GM18517 (cell line): ENCODE measurements around the gene SLC12A4.
"Not testable (repeated sequence)": the region's sequence is repeated elsewhere in the genome, so short reads cannot be mapped to it uniquely, and the experiment has no call there.

Source experiments
- ATAC-seq: cut with Tn5 transposase; IDR thresholded peaks from one replicate; pipeline ENCODE4 v1.9.1; 2021; ENCODE audit warnings: mild to moderate bottlenecking, moderate library complexity; ENCODE audit not compliant: unreplicated experiment

The SLC12A4 gene

DNA sequence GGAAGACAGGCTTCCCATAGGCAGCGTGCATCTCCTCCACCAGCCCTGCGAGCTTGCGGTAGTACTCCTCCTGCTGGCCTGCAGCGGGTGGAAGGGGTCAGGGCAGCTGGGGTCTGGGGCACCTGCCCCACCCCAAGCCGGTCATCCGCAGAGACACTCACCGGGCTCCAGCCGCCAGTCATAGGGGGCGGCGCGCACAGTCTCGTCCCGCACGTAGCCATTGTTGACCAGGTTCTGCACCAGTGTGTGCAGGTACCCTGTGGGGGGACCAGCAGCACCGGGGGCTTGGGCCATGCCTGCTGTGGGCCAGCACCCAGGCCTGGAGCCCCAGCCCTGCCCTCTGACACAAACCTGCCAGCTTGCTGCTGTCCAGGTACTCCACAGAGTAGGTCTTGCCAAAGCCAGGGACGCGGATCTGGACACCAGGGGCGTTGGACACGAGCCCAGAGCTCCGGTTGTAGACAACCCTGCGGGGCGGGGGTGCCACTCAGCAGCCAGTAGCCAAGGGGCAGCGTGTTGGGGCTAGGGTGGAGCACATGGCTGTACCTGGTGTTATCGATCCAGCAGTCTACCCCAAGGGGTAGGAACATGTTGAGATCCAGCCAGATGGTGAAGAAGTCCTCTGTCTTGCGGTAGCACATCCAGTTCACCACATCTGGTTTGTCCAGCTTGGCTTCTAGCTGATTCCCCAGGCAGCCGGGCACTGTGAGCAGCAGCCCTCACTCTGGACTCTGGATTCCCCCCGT lies 25.8 kb downstream of the SLC12A4 start:
- ATAC-seq, result no peak

DNA sequence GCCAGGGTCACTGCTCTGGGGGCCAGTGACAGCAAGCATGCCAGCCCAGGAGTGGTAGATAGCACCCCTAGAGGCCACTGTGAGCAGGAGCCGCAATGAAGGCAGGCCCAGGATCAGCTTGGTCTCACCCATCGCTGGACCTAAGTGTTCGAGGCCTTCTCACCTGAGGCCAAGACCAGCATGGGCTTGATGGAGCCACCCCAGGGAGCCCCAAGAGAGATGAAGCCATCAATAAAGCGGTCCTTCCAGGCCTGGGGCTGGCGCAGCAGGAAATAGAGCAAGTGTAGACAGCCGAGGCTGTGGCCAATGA lies 26.3 kb downstream of the SLC12A4 start:
- no peak for ATAC-seq

DNA sequence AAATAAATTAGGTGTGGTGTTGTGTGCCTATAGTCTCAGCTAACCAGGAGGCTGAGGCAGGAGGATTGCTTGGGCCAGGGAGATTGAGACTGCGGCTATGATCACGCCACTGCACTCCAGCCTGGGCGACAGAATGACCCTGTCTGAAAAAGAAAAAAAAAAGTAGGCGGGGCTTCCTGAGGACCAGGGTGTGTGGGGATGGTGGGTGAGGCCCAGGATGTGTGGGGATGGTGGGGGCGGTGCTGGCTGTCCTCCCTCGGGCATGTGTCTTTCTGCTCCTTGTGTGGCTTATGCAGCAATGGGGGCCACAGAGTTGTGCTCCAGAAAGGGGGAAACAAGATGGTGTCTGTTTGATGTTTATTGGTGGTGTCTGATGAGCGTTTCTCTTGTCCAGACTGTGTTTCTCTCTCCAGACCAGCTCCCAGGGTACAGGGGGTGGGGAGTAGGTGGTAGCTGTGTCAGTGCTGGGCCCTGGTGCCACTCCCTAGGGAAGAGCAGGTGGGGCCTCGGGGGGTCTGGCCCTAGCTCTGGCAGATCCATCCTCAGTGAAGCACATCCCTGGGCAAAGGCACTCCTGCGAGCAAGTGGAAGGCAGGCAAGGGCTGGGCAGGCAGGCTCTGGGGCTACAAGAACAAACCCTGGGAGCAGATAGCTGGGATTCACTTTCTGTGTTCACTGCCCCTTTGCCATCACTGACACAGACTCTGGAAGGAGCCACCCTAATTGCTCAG lies 26.8 kb downstream of the SLC12A4 start:
- ATAC-seq, result no peak

DNA sequence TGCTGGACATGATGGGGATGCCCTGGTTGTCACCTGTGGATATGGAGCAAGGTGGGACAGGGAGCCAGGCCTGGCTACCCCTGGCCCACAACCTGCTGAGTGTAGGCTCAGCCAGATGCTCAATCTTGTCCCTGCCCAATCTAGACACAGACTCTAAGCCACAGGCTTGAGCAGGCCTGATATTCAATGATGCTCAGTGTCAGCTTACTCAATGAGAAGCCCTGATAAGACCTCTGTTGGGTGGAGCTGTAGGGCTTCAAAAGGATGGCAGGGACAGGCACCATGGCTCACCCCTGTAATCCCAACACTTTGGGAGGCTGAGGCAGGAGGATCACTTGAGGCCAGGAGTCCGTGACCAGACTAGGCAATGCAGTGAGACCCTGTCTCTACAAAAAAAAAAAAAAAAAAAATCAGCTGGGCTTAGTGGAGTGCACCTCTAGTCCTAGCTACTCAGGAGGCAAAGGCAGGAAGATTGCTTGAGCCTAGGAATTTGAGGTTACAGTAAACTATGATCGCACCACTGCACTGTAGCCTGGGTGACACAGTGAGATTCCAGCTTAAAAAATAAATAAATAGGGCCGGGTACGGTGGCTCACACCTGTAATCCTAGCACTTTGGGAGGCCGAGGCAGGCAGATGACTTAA lies 27.9 kb downstream of the SLC12A4 start:
- ATAC-seq, result no peak

DNA sequence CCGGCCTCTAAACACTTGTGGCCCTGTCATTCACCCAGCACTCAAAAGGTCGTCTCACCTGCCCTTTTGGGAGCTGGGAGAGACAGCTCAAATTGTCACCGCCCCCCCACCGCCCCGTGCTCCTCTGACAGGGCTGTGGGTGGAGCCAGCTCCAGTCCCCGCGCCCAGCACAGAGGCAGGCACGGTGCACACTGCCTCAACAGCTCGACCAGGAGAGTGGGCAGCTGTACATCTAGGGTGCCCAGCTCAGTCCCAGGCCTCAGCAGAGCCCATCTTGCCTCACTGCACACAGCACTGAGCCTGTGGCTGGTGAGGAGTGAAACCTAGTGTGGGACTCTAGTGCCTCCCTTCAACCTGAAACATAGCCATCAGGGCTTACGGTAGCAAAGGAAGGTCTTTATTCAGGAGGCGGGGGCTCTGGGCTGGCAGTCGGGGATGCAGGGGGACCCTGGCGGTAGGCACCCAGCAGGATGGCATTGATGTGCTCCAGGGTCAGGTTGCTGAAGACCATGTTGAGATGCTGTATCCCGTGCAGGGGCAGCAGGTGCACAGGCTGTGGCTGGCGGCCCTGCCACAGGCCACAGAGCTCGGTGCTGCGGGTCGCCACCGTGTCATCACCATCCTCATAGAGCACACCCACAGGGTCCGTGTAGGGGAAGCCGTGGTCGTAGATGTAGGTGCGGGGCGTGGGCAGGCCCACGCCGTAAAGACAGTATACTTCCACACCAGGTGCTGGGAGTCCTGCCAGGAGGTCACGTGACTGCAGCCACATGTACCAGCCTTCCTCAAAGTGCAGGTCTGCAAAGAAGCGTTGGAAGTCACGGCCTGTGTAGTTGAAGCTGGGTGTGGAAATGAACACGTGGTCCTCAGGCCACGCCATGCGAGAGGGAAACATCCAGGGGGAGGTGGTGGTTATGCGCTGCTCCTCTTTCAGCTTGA lies 28.7 kb downstream of the SLC12A4 start:
- no peak for ATAC-seq

DNA sequence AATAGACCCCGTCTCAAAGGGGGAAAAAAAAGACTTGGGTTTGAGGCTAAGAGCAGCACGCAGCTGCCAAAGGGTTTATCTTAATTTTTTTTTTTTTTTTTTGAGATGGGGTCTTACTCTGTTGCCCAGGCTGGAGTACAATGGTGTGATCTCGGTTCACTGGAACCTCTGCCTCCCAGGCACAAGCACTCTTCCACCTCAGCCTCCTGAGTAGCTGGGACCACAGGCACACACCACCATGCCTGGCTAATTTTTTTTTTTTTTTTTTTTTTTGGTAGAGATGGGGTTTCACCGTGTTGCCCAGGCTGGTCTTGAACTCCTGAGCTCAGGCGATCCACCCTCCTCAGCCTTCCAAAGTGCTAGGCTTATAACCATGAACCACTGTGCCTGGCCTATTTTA lies 30.7 kb downstream of the SLC12A4 start:
- ATAC-seq, result not testable (repeated sequence)

DNA sequence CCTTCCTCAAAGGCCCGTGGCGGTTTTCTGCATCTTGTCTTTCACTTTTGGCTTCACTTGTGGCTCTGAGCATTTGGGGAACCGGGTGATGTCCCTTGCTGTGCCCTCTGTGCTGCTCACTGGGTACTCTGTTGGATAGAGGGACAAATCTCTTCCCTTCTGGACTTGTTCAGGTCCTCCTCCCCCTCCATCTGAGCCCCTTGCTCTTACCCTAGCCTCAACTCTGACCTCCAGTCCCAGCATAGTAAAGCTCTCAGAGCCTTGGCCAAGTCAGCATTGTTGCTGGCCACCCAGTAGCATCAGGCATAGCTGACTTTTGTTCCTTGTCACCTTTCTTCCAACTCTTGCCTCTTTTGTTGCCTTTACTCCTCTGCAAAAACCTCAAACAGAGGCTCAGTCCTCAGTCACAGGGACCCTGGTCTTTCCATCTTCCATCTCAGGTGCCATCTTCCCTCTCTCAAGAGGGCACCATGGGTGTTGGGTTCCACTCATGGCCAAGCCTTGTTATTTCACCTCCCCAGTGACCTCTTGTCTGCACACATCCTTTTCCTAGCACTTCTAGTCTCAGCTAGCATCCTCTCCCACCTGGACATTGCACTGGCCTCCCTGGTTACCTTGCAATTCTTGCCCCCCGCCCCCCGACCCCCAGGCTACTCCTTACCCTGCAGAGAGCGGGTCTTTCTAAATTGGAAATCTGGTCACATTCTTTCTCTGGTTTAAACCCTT lies 31.4 kb downstream of the SLC12A4 start:
- ATAC-seq, result peak; percentile 69

DNA sequence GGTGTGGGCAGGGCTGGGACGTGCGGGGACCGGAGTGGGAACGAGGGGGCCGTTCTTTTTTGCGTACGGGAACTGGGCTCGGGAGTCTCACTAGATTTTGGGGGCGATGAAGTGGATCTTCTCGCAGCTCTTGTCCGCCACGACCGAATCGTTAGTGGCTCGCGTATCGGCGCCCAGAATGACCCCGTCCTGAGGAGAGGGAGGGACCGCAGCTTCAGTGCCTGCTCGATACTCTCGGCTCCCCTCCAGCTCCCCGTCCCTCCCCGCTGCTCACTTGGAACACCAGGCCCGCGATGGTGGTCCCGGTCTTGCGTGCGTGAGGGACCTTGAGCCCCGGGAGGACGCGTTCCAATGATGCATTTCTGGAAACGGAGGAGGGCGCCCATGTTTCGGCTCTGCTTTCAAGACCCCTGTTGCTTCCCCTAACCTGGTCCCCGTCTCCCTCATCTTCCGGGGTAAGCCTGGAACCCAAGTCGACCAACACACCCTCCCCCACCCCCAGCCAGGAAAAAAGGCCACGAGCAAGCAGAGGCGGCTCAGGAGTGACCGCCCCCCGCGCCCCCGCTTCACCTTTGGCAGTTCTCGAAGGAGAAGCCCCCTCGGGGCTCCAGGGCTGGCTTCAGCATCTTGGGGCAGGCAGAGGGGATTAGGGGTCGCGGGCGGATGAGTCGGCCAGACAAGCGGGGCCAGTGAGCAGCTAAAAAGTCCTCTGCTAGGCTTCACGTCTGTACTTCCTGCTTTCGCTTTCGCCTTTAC lies 32.1 kb downstream of the SLC12A4 start, which contains the start of gene PSMB10:
PSMB10 (minus strand) TSS at position 727 of the 756 bp plus-strand sequence; CDS start at position 626, 101 bp downstream.
- no peak for ATAC-seq

DNA sequence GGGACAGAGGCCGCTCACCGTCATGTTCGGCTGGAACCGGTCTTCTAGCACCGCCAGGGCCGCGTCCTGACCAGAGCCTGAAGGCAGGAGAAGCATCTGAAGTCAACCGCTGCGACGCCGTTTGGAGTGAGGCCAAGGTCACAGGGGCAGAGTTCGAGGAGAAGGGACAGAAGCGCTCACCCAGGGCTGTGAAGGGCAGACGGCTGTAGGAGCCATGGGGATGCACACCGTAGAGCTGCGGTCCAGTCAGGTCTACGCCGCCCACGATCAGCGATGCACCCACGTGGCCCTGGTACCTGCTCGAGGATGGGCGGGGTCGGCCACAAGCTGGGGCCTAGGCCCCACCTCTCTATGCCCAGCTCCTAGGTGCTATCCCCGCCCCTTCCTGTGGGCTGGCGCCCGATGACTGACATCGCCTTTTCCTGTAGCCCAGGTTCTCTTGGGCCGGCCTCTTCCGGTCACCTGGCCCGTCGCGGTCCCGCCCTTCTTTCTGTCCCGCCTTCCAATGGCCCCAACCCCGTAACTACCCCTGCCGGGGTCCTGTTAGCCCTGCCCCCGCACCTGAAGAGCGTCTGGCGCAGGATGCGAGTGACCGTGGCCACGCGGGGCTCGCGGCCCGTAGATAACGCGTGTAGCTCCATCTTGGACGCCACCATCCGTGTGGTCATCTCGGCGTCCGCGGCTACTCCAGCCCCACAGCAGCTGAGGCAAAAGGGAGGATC lies 32.9 kb downstream of the SLC12A4 start:
- ATAC-seq, result peak; percentile 86

DNA sequence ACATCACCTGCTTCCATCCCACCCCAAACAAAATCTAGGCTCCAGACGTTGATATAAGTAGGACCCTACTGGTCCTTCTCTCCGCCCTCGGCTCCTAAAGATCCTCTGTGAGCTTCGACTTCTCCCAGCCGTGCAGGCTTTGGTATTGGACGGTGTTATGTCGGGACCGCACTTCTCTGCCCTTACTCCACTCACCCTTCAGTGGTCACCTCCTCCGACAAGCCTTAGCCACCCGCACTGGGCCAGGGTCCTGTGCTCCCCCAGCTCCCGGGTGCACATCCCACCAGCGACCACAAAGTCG lies 33.4 kb downstream of the SLC12A4 start:
- no peak for ATAC-seq

DNA sequence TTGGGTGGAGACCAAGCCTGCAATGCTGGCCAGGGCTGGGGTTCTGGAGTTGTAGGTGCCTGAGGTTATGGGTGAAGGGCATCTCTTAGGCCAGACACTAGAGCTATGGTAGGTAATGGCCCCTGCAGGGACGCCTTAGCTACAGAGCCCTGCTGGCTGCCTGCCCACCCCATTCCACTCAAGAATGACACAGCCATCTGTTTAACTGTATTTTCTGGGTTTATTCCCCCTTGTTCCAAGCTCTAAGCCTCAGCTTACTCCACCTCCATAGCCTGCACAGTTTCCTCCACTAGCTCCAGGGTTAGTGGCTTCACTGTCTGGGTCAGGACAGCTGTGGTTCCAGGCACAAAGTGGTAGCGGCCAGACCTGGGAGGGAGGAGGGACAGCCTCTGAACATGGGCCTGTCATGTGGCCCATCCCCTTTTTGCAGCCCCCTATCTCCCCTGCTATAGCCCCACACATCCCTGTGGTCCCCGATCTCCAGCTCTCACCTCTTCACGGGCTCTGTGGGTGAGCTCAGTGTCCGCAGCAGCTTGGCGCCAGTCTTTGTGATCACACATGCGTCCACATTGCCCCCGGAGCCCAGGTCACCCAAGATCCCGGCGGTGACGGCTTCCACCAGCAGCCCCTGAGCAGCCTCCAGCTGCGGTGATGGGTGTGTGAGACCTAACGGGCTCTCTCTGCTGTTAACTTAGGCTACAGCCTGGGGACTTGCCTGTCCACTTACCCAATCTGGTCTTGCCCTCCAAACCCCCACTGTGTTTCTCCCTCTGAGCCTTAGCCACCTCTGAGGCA lies 33.9 kb downstream of the SLC12A4 start:
- no peak for ATAC-seq

DNA sequence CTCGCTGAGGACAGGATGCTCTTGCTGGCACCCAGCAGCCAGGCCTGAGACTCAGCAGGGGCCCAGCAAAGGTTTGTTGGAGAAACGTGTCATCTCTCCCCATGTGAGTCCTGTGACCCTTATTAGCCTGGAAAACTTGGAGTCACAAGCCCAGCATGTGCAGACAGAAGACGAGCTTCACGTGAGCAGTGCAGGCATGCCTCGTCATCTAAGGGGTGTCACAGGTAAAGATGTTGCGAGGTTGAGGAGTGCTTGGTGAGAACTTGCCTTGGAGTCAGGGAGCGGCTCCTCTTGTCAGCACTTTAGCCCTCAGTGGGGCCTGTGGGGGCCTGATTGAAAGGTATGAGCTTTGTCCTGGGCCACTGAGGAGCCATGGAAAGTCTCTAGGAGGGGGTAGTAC lies 34.6 kb downstream of the SLC12A4 start:
- ATAC-seq, result no peak

DNA sequence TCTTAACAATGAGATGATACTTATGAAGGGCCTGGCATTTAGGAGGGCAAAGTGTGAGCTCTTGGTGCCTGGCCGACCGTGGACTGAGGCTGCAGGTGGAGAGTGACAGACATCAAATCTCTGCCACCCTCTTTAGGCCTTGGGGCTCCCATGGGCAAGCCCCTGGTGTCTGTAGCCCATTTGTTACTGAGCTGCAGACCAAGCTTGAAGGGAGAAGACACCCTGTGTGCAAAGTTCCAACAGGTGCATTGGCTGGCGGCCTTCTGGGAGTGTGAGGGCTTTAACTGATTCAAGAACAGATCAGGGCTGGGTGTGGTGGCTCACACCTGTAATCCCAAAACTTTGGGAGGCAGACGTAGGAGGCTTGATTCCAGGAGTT lies 36.0 kb downstream of the SLC12A4 start:
- ATAC-seq, result no peak

DNA sequence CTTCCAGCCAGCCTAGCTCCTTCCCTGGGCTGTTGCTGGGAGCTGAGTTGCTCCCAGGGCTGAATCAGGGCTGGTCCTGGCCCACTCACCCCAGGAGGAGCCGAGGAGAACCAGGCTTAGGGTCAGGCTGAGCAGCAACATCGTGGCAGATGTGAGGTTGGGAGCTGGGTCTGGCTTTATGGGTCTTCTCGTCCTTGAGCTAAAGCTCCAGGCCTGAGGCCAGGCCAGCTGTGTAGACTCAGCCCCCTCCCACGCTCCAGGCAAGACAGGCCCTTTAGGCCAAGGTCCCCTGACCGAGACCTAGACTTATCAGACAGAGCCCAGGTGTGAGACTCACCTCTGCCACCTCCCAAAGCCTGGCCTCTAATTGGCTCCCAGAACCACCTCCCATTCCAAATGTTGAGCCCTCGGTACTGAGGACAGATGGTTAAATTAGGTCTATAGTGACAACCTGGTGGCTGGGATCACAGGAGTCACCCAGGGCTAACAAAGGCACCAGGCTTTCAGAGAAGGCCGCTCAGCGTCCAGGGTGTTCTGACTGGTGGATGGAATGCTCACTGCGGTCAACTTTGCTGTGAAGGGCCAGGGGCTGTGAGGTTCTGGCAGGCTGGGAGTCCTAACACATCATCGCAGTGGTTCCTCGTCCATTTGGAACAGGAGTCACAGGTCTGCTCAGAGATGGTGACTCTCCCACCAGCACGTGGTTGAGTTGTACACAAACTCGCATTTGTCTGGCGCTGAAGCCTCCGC lies 36.5 kb downstream of the SLC12A4 start, which contains the start of gene CTRL:
CTRL (minus strand) TSS at position 151 of the 750 bp plus-strand sequence; CDS start at position 141, 10 bp downstream.
- no peak for ATAC-seq

DNA sequence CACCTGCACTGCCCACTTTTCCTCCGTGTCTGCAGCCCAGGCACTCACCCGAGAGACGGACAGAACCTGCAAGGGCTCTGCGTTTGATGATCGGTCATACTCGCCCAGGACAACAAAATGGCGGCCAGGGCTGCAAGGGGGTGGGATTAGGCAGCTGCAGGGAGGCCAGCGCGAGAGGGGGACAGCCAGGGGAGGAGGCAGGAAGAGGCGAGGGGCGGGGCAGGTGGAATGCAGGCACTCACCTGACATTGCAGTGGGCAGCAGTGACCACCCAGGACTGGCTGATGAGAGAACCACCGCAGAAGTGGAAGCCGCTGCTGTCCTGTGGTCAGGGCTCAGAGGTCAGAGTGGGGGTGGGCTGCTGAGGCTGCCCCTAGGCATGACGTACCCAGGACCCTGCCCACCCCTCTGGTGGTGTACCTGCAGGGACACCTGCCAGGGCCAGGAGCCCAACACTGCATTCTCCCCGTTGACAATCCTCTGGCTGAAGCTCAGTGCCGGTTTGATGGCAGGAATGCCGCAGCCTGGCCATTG lies 37.7 kb downstream of the SLC12A4 start:
- no peak for ATAC-seq

DNA sequence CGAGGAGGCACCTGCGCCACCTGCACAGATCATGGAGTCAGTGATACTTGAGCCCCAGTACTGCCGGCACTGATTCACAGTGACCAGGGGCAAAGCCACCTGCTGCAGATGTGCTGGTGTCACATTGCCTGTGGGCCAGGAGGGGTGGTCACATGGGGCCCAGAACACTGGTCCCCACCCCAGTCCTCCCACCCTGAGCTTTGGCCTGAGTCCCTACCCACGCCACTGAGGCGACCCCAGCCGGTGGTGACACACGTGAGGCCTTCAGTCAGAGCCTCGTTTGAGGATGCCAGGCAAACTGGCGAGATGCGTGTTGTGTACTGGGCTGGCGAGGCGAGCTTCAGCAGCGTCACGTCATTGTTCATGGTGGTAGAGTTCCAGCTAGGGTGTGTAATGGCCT lies 38.2 kb downstream of the SLC12A4 start:
- ATAC-seq, result no peak
